ENCODE measurements around the gene ENC1.

DNA sequence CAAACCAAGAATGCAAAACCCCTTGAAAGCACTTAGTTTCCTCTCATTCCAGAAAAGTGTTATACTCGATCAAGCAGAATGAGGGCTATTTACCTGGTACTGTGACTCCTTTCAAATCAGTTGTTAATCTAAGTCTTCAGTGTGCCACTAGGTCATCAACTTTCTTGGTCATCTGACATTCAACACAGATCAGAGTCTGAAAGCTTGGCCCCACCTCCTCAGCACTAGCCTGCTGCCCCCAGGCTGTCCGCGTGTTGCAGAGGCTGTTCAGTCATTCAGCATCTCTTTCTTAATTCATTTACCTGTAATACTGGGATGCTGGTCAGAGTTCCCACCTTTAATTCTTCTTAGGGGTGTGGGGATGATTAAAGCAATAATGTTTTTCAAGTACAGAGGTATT, 28.5 kb downstream of the ENC1 start:
- TF ChIP-seq EZH2phosphoT487 (IDR thresholded peaks at IDR 0.05; ENCODE audit: borderline replicate concordance, low read depth, low read length) = no peak
- TF ChIP-seq, protein P1, sequence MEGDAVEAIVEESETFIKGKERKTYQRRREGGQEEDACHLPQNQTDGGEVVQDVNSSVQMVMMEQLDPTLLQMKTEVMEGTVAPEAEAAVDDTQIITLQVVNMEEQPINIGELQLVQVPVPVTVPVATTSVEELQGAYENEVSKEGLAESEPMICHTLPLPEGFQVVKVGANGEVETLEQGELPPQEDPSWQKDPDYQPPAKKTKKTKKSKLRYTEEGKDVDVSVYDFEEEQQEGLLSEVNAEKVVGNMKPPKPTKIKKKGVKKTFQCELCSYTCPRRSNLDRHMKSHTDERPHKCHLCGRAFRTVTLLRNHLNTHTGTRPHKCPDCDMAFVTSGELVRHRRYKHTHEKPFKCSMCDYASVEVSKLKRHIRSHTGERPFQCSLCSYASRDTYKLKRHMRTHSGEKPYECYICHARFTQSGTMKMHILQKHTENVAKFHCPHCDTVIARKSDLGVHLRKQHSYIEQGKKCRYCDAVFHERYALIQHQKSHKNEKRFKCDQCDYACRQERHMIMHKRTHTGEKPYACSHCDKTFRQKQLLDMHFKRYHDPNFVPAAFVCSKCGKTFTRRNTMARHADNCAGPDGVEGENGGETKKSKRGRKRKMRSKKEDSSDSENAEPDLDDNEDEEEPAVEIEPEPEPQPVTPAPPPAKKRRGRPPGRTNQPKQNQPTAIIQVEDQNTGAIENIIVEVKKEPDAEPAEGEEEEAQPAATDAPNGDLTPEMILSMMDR (conservative IDR thresholded peaks at IDR 0.05; ENCODE audit: low read length) = no peak
